NCI-H69 (cell line): ENCODE data around the gene NKAIN4.
A peak's percentile ranks its signal among the peaks of the same experiment; 100 is the strongest.

Source experiments
- DNase-seq: peaks from one replicate; lab custom pipeline; 2025; lab: John Stamatoyannopoulos, UW

NKAIN4 gene

DNA sequence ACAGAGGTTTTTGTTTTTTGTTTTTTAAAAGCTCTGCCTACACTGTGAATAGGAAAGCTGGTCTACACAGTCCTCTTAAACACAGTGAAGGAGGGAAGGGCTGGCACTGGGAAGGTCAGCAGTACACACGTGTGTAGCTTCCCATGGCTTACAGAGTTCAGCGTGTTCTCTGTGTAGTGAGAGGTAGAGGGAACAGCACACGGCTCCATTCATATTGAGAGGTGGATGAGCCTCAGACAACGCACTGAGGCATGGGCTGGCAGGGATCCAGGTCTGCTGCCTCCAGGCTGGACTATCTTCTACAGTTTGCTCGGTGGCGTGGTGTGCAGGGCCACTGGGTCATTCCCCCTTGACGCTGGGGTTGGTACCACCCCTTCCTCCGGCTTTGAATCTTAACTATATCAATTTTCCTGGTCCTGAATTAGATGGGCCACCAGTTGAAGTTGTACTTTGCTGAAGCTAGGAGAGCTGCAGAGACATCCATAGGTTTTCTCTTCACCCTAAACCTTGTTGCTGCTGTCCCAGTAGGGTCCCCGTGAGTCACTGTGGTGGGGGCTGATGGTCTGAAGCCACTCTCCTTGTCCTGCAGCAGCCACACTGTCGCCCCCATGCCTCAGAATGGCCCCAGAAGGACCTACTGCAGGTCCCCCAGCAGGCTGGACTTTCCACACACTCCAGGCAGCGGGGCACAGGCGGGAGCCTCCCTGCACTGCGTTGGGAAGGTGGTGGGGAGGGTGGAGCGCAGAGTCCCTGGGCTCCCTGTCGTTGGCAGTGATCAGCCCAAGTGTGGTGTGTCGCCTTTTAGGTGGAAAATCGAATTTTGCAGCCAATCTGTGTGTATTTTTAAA, 20.3 kb upstream of the NKAIN4 start:
- DNase-seq, result no peak

DNA sequence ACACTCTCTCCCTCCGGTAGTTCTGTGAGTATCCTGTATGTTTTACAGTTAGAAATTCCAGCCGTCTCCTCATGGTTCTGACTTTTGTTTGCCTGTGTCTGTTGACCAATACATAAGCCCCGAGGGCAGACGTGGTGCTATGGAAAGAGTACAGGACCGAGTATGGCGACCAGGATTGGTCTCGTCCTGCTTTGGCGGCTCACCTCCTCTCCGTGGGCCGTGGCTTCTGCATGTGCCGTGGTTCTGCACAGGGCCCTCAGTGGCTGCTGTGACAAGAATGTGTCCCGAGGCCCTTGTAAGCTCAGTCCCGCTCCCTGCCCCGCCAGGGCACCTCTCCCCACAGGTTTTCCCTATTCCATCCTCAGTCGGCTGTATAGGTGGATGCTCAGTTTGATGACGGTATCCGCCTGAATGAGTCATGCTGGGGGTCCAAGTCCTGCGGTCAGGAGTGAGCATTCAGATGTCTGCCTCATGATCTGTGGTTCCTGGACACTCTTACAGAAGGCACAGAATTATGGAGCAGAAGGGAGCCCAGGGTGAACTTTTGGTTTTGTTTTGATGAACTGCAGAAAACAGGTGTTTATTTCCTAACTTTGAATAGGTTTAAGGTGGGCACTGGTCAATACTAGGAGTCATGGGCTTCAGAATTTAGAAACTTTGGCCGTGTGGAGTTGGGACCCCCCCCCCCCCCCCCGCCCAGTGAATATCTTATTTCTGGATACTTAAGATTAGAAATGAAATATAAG, 19.5 kb upstream of the NKAIN4 start:
- DNase-seq, result peak; percentile 10

- DNase-seq, result no peak
Observed at GRCh38 chr20:63273059-63273579, 18.9 kb upstream of the NKAIN4 start.

GRCh38 chr20:63272105-63273058, 18.1 kb upstream of the NKAIN4 start, which contains the start of gene ARFGAP1:
Gene ARFGAP1, plus strand, starts transcription at chr20:63272813. Its CDS starts 2,768 bp downstream, at chr20:63275581.
- DNase-seq, result peak; percentile 88

GRCh38 chr20:63270606-63271325, 16.5 kb upstream of the NKAIN4 start:
- DNase-seq, result no peak

DNA sequence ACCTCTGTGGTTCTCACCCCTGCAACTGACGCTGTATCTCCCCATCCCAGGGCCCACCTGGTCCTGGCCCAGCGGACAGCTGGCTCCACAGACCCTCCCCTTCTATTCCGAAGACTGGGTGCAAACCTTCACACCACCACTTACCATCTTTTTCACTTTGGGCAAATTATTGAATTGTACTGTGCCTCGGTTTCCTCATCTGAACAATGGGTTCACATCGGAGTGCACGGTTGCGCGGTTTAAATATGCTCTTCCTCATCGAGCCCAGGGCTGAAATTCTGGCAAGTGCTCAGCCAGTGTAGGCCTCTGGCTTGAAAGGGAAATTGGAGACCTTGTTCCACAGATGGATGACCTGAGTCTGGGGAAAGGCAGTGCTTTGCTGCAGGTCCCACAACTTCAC, 15.5 kb upstream of the NKAIN4 start:
- DNase-seq, result no peak

- DNase-seq, result no peak
Observed at GRCh38 chr20:63268671-63269439, 14.6 kb upstream of the NKAIN4 start.

DNA sequence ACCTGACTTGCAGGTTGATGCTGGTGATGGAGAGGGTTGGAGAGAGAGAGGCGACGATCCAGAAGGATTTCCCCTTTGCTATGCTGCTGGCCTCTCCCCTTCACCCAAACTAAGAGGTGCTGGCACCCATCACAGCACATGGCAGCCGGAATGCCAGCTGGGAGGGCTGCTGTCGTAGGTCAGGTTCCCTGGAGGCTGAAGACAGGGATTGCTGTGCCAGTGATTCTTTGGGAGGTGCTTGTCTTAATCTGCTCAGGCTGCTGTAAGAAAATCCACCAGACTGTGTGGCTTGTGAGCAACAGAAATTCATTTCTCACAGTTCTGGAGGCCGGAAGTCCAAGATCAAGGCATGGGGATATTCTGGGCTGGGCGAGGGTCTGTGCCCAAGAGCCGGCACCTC, 14.0 kb upstream of the NKAIN4 start:
- no peak for DNase-seq

DNA sequence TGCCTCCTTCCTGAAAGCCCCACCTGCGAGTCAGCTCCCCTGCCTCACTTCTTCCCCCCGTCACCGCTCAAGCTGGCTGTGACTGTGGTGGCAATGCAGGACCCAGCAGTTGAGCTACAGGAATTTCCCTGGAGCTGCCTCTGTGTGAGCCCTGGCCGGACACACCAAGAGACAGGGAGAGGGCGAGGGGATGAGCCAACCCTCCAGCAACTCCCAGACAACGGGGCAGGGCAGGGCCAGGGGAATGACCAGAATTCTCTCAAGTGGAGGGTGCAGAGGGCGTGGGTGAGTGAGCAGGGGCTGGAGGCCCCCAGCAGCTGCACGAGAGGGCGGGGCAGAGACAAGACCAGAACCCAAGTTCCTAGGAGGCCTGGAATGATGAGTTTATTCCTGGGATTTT, 13.4 kb upstream of the NKAIN4 start:
- no peak for DNase-seq

DNA sequence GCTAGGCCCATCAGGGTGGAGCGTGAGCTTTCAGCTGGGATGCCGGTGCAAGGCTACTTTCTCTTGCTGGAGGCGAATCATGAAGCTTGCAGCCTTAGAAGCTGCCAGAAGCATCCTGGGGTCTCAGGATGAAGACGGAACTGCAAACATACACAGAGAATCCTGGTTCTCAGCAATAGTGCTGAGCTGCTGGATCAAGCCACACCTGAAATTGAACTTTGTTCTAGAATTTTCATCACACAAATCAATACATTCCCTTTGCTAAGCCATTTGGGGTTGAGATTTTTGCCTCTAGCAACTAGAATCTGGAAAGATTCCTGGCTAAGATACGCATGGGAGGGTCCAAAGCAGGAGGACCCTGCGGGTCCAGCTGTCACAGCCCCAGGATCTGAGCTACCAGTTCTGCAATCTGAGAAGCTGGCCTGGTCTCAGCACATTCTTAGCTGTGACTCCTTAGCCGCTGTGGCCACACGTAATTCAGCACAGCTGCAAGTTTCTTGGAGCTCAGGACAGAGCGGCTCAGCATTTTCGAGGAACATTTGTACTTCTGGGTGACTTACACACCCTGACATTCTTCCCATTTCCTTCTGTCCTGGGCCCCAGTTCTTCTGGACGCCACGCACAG, 11.7 kb upstream of the NKAIN4 start:
- DNase-seq, result no peak

DNA sequence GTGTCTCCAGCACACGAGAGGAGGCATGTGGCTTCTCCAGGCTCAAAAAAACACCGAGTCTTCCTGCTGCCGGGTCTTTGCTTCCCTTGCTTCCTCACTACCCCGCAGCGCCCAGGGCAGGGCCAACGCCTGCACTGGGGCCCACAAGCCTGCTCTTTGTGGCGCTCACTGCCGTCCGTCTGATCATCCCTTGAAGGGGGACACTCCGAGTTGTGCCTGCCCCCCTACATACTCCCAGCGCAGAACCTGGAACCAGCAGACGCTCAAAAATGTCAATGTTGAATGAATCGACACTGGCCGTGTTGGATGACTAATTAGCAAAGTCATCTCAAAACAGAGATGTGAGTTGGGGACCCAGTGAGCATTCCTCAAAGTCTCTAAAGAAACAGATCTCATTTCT, 10.3 kb upstream of the NKAIN4 start:
- DNase-seq, result no peak

- no peak for DNase-seq
Observed at GRCh38 chr20:63264000-63264399, 9.7 kb upstream of the NKAIN4 start.

GRCh38 chr20:63262836-63263235, 8.6 kb upstream of the NKAIN4 start:
- DNase-seq, result no peak

GRCh38 chr20:63261795-63262528, 7.7 kb upstream of the NKAIN4 start:
- no peak for DNase-seq

GRCh38 chr20:63261060-63261794, 7.0 kb upstream of the NKAIN4 start:
- no peak for DNase-seq

DNA sequence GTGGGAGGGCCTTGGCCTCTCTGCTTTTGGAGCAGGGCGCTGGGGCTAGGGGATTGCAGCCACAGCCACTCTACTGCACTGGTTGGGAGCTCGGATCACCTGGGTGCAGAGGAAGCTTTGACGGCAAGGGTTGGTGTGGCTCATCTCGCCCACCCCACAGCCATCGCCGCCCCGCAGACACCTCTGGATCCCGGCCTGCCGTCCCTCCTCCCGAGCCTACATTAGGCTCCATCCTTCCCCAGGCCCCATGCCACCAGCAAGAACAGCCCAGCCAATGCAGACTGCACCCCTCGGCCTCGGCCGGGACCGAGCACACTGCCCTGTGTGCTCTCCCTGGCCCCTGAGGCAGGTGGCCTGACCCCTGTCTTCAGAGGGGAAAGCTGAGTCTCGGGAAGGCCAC, 6.3 kb upstream of the NKAIN4 start:
- DNase-seq, result no peak

GRCh38 chr20:63259734-63260460, 5.6 kb upstream of the NKAIN4 start:
- no peak for DNase-seq

DNA sequence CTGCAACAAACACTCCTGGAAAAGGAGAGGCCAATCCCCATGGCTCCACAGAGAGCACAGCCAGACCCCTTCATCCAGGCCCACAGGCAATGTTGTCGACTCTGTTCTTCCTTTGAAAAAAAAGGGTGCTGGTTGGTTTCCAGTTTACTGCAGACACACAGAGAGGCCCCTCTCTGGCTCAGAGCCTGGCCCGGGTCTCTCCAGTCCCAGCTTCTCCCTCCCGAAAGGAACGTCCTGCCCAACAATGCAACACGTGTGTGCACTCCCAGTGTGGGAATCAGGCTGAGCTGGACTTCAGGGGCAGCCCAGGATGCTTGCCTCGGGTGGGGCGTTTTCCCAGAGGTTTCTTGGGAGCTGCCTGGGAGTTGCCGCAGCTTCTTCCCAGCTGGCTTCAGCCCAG, 4.5 kb upstream of the NKAIN4 start:
- DNase-seq, result no peak
